ENCODE data around the gene HS3ST3A1.
A peak's percentile ranks its signal among the peaks of the same experiment; 100 is the strongest.

The HS3ST3A1 gene

DNA sequence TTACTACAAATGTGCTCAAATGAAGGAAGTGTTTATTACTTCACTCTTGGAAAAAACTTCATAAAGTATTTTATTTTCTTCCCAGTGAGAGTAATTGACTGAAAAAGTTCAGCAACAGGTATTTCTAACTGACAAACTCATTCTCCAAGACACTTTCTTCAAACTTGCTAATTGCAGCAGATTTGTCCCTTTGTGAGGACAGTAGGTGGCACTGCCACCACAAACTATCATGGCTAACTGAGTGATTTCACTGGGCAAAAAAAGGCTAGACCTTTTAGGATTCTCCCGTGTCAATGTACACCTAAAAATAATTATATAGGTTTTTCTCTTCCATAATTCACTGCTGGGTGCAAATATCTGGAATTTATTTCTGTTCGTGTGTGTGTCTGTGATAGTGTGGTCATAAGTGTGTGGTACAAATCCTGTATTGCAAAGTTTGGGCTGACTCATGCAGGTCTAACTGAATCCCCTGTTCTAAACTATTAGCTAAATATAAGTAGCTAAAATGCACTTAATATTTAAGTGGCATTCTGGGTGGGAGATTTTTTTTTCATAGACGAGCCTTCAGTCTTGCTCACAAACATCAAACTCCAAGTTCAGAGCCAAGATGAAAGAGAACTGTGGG is 3.9 kb downstream of the HS3ST3A1 start:
- no peak overlapping the region for H2BK15ac ChIP-seq (replicated peaks; ENCODE audit: low read depth)
- no peak overlapping the region for H2BK120ac ChIP-seq (ENCODE audit: low read depth, low read length)
- H3K36me3 ChIP-seq (ENCODE audit: control insufficient read depth, insufficient read depth, low read length) = no peaks in the 10 kb centered on the region
- no peak overlapping the region for H3K27ac ChIP-seq (ENCODE audit: low read depth, low read length)
- peaks cover 2% of the 10 kb centered on the region for H3K4me1 ChIP-seq (ENCODE audit: control insufficient read depth, low read depth, low read length)
- no peak overlapping the region for H4K5ac ChIP-seq (ENCODE audit: low read length)
- peak overlapping the region; percentile 31 for H3K9ac ChIP-seq (ENCODE audit: low read length)
- H4K8ac ChIP-seq (ENCODE audit: low read depth, low read length) = no peak overlapping the region
- H3K4ac ChIP-seq (ENCODE audit: low read depth, low read length) = no peak overlapping the region
- WGBS (ENCODE audit: extremely low coverage, insufficient coverage, low lambda C conversion rate) = no CpG with 5 or more reads among the region's 3 CpGs
- peak overlapping the region; percentile 9 for H3K4me2 ChIP-seq (ENCODE audit: low read length)
- H2AK5ac ChIP-seq (ENCODE audit: low read length) = no peak overlapping the region
- H2BK5ac ChIP-seq (ENCODE audit: low read length) = no peak overlapping the region
- H3K4me3 ChIP-seq (ENCODE audit: low read length) = no peak overlapping the region
- peaks cover 13% of the 10 kb centered on the region for H3K79me1 ChIP-seq (ENCODE audit: low read length)
- H3K56ac ChIP-seq (ENCODE audit: low read length) = peak overlapping the region; percentile 57
- no peaks in the 10 kb centered on the region for H3K27me3 ChIP-seq (ENCODE audit: insufficient read depth, low read length, poor library complexity)
- no peak overlapping the region for H3K23ac ChIP-seq (ENCODE audit: low read length)
- no peak overlapping the region for H3K18ac ChIP-seq (ENCODE audit: low read length)
- peak; percentile 73 for DNase-seq
- H3K79me2 ChIP-seq (ENCODE audit: control insufficient read depth, insufficient read depth, low read length) = peaks cover 18% of the 10 kb centered on the region

- no peaks in the 10 kb centered on the region for H3K27me3 ChIP-seq (ENCODE audit: insufficient read depth, low read length, poor library complexity)
- H4K5ac ChIP-seq (ENCODE audit: low read length) = no peak overlapping the region
- peaks cover 15% of the 10 kb centered on the region for H3K79me1 ChIP-seq (ENCODE audit: low read length)
- peak overlapping the region; percentile 14 for H3K9ac ChIP-seq (ENCODE audit: low read length)
- H3K4me2 ChIP-seq (ENCODE audit: low read length) = no peak overlapping the region
- no peak overlapping the region for H4K8ac ChIP-seq (ENCODE audit: low read depth, low read length)
- no peak overlapping the region for H3K4ac ChIP-seq (ENCODE audit: low read depth, low read length)
- WGBS (ENCODE audit: extremely low coverage, insufficient coverage, low lambda C conversion rate) = no CpG with 5 or more reads among the region's 13 CpGs
- no peak overlapping the region for H2BK15ac ChIP-seq (replicated peaks; ENCODE audit: low read depth)
- no peak overlapping the region for H2BK120ac ChIP-seq (ENCODE audit: low read depth, low read length)
- H3K4me1 ChIP-seq (ENCODE audit: control insufficient read depth, low read depth, low read length) = no peaks in the 10 kb centered on the region
- H3K18ac ChIP-seq (ENCODE audit: low read length) = no peak overlapping the region
- no peak for DNase-seq
- H3K4me3 ChIP-seq (ENCODE audit: low read length) = no peak overlapping the region
- no peak overlapping the region for H2BK5ac ChIP-seq (ENCODE audit: low read length)
- H3K23ac ChIP-seq (ENCODE audit: low read length) = no peak overlapping the region
- H3K79me2 ChIP-seq (ENCODE audit: control insufficient read depth, insufficient read depth, low read length) = peaks cover 21% of the 10 kb centered on the region
- H3K27ac ChIP-seq (ENCODE audit: low read depth, low read length) = no peak overlapping the region
- H2AK5ac ChIP-seq (ENCODE audit: low read length) = no peak overlapping the region
- no peaks in the 10 kb centered on the region for H3K36me3 ChIP-seq (ENCODE audit: control insufficient read depth, insufficient read depth, low read length)
- H3K56ac ChIP-seq (ENCODE audit: low read length) = no peak overlapping the region
Observed at GRCh38 chr17:13596241-13596923, 5.3 kb downstream of the HS3ST3A1 start.

GRCh38 chr17:13595599-13595899 is 6.2 kb downstream of the HS3ST3A1 start:
- Histone ChIP-seq H3K23ac (ENCODE audit: low read length) (peak overlapping the region; percentile 66), H3K4me3 (ENCODE audit: low read length) (no peak overlapping the region), H3K36me3 (ENCODE audit: control insufficient read depth, insufficient read depth, low read length) (no peaks in the 10 kb centered on the region), H3K4me2 (ENCODE audit: low read length) (no peak overlapping the region), H2AK5ac (ENCODE audit: low read length) (no peak overlapping the region), H3K18ac (ENCODE audit: low read length) (no peak overlapping the region), H3K79me2 (ENCODE audit: control insufficient read depth, insufficient read depth, low read length) (peaks cover 18% of the 10 kb centered on the region), H3K27me3 (ENCODE audit: insufficient read depth, low read length, poor library complexity) (no peaks in the 10 kb centered on the region), H3K27ac (ENCODE audit: low read depth, low read length) (no peak overlapping the region), H3K79me1 (ENCODE audit: low read length) (peaks cover 15% of the 10 kb centered on the region), H3K56ac (ENCODE audit: low read length) (no peak overlapping the region), H2BK5ac (ENCODE audit: low read length) (no peak overlapping the region), H2BK15ac (replicated peaks; ENCODE audit: low read depth) (no peak overlapping the region), H3K9ac (ENCODE audit: low read length) (no peak overlapping the region), H4K8ac (ENCODE audit: low read depth, low read length) (no peak overlapping the region), H3K4me1 (ENCODE audit: control insufficient read depth, low read depth, low read length) (no peaks in the 10 kb centered on the region), H3K4ac (ENCODE audit: low read depth, low read length) (no peak overlapping the region), H2BK120ac (ENCODE audit: low read depth, low read length) (no peak overlapping the region), H4K5ac (ENCODE audit: low read length) (no peak overlapping the region)
- DNase-seq = no peak
- no CpG with 5 or more reads among the region's 6 CpGs for WGBS (ENCODE audit: extremely low coverage, insufficient coverage, low lambda C conversion rate)

DNA sequence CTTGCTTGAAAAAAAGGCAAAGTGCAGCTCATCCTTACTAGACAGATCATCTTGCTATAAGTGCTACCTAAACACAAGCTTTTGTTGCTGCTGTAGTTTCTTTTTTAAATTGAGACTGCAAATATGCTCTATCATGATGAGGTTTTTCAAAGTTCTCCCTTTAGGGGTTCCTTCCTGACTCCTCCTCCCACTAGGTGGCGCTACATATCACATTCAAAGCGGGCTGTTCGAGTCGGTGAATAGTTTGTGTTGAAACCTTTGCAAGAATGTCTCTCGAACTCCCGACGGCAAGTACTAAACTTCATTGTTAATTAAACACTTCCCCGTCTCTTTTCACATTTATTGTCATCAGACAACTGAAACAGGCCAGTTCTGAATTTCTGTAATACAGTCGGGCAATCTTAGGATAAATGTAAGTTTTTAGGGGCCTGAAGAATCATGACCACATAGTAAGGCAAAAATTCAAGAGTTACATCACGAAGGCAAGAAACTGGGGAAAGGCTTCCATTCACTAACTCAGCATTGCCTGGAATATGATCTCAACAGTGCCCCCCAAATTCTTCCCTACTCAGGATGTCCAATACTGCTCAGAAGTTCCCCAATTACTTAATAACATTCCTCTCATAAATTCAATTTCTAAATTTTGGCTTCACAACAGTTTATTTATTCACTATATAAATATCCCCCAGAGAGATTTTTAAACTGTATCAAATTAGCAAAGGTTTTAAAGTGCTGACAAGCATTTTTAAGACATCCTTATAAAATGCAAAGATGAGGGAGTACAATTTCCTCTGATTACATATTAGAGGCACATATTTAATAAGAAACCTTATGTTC is 6.7 kb downstream of the HS3ST3A1 start:
- Histone ChIP-seq H3K4me1 (ENCODE audit: control insufficient read depth, low read depth, low read length) (no peaks in the 10 kb centered on the region), H3K79me2 (ENCODE audit: control insufficient read depth, insufficient read depth, low read length) (peaks cover 18% of the 10 kb centered on the region), H3K23ac (ENCODE audit: low read length) (no peak overlapping the region), H3K18ac (ENCODE audit: low read length) (no peak overlapping the region), H3K9ac (ENCODE audit: low read length) (peak overlapping the region; percentile 28), H2AK5ac (ENCODE audit: low read length) (no peak overlapping the region), H2BK5ac (ENCODE audit: low read length) (no peak overlapping the region), H4K5ac (ENCODE audit: low read length) (no peak overlapping the region), H3K36me3 (ENCODE audit: control insufficient read depth, insufficient read depth, low read length) (no peaks in the 10 kb centered on the region), H3K79me1 (ENCODE audit: low read length) (peaks cover 13% of the 10 kb centered on the region), H3K27me3 (ENCODE audit: insufficient read depth, low read length, poor library complexity) (no peaks in the 10 kb centered on the region), H3K4me3 (ENCODE audit: low read length) (no peak overlapping the region), H3K56ac (ENCODE audit: low read length) (no peak overlapping the region), H4K8ac (ENCODE audit: low read depth, low read length) (no peak overlapping the region), H3K4me2 (ENCODE audit: low read length) (no peak overlapping the region), H3K4ac (ENCODE audit: low read depth, low read length) (no peak overlapping the region), H3K27ac (ENCODE audit: low read depth, low read length) (no peak overlapping the region), H2BK120ac (ENCODE audit: low read depth, low read length) (no peak overlapping the region), H2BK15ac (replicated peaks; ENCODE audit: low read depth) (no peak overlapping the region)
- peak; percentile 92 for DNase-seq
- WGBS (ENCODE audit: extremely low coverage, insufficient coverage, low lambda C conversion rate) = no CpG with 5 or more reads among the region's 10 CpGs

DNA sequence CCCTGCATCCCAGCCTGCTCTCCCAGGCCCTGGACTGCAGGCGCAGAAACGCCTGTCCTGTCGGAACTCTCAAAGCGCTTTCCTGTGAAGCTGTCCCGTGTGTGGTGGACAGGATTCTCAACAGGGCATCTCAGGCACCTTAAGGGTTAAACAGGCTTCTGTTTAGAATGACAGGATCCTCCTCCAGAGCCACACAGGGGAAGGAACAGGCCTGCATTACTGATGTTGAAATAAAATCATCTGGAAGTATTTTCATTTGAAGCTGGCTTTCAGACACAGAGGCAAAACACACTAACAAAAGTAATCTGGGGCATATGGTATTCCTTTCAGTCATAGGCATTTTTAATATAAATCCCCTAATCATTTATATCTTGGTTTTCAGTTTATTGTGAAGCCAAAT is 7.4 kb downstream of the HS3ST3A1 start:
- Histone ChIP-seq H2BK5ac (ENCODE audit: low read length) (no peak overlapping the region), H3K36me3 (ENCODE audit: control insufficient read depth, insufficient read depth, low read length) (no peaks in the 10 kb centered on the region), H4K5ac (ENCODE audit: low read length) (no peak overlapping the region), H3K23ac (ENCODE audit: low read length) (no peak overlapping the region), H3K4me1 (ENCODE audit: control insufficient read depth, low read depth, low read length) (no peaks in the 10 kb centered on the region), H3K56ac (ENCODE audit: low read length) (no peak overlapping the region), H3K27ac (ENCODE audit: low read depth, low read length) (no peak overlapping the region), H3K27me3 (ENCODE audit: insufficient read depth, low read length, poor library complexity) (no peaks in the 10 kb centered on the region), H2AK5ac (ENCODE audit: low read length) (no peak overlapping the region), H2BK15ac (replicated peaks; ENCODE audit: low read depth) (no peak overlapping the region), H4K8ac (ENCODE audit: low read depth, low read length) (no peak overlapping the region), H3K4ac (ENCODE audit: low read depth, low read length) (no peak overlapping the region), H2BK120ac (ENCODE audit: low read depth, low read length) (no peak overlapping the region), H3K18ac (ENCODE audit: low read length) (no peak overlapping the region), H3K9ac (ENCODE audit: low read length) (peak overlapping the region; percentile 11), H3K79me2 (ENCODE audit: control insufficient read depth, insufficient read depth, low read length) (peaks cover 18% of the 10 kb centered on the region), H3K4me2 (ENCODE audit: low read length) (no peak overlapping the region), H3K4me3 (ENCODE audit: low read length) (no peak overlapping the region), H3K79me1 (ENCODE audit: low read length) (peaks cover 13% of the 10 kb centered on the region)
- DNase-seq = no peak
- no CpG with 5 or more reads among the region's 5 CpGs for WGBS (ENCODE audit: extremely low coverage, insufficient coverage, low lambda C conversion rate)

All from mesendoderm (in vitro differentiated cells).